SW480 (cell line): ENCODE measurements around the gene RSPH1.
"Not testable (repeated sequence)": the region's sequence is repeated elsewhere in the genome, so short reads cannot be mapped to it uniquely, and the experiment has no call there.

Source experiments
- DNase-seq: peaks from one replicate; pipeline ENCODE4 v3.0.0-alpha.2; 2016; ENCODE audit warnings: low spot score

Gene RSPH1

DNA sequence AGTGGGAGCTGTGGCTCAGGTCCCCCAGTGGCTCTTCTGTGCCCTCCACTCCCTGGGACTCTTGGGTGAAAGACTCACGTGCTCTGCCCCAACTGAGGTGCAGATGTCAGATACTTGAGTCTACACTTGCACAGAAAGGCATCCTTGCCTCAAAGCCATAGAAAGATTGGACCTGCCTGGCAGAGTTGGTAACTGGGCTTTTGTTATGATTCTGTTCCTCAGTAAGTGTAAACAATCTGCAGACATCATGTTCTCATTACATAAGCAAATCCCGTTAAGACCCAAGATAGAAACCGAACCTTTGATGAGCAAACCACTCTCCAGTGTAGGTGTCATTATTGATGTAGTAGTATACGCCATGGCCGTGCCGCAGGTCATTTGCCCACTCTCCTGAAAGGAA lies 10.0 kb downstream of the RSPH1 start:
- DNase-seq, result no peak

GRCh38 chr21:42484966-42485365 lies 11.1 kb downstream of the RSPH1 start:
- DNase-seq, result no peak

DNA sequence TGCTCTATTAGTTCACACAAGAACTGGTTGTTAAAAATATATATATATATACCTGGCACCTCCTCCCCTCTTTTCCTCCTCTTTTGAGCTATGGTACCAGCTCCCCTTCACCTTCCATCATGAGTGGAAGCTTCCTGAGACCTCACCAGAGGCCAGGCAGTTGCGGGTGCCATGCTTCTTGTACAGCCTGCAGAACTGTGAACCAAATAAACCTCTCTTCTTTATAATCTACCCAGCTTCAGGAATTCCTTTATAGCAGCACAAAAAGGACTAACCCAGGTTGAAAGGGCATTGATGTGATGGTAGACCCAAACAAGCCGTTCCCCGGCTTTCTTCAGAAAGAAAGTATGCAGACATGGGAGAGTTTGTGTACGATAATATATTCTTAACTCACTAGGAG lies 14.9 kb downstream of the RSPH1 start:
- no peak for DNase-seq

DNA sequence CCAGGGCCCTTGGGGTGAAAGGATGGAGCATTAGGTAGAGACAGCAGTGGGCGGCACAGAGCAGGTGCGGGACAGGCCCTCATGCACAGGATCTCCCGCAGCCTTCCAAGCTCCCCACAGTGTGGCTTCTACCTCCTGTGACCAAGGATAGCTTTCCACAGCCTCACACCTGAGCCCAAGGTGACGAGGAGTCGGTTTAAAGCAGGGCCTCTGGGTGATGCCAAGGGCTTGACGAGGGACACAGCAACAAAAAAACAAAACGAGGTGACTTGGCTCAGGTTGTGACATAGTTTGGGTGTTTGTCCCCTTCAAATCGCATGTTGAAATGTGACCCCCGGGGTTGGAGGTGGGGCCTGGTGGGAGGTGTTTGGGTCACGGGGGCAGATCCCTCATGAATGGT lies 15.3 kb downstream of the RSPH1 start:
- DNase-seq, result no peak

DNA sequence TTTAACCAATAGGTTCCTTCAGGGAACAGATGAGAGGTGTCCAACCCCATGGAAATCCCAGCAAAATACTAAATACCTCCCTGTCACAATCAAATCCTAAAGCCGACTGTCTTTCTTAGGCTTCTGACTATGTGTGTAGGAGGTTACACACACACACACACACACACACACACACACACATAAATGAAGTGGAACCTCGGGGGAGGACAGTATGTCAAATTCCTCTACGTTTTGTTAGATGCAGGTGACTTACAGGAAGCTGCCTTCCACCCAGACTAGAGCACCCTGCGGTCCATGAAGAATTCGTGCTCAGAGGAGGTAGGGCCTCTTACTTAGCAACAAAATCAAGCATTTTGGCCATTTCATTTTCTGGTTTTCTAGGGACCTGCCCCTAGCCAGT lies 16.4 kb downstream of the RSPH1 start:
- DNase-seq, result no peak

DNA sequence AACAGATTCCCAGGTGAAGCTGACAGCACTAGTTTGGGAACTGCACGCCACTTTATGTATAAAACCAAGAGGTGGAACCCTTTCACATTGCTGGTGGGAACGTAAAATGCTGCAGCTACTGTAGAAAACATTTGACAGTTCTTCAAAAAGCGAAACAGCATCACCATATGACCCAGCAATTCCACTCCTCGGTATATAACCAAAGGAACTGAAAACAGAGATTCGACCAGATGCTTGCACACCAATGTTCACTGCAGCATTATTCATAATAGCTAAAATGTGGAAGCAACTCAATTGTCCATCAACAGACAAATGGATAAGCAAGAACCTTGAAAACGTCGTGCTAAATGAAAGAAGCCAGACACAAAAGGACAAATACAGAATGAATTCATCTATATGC lies 17.5 kb downstream of the RSPH1 start:
- DNase-seq, result no peak

- no peak for DNase-seq
These were observed 19.4 kb downstream of the RSPH1 start for GRCh38 chr21:42476388-42477331.

GRCh38 chr21:42475526-42476387 lies 20.3 kb downstream of the RSPH1 start:
- DNase-seq, result no peak

DNA sequence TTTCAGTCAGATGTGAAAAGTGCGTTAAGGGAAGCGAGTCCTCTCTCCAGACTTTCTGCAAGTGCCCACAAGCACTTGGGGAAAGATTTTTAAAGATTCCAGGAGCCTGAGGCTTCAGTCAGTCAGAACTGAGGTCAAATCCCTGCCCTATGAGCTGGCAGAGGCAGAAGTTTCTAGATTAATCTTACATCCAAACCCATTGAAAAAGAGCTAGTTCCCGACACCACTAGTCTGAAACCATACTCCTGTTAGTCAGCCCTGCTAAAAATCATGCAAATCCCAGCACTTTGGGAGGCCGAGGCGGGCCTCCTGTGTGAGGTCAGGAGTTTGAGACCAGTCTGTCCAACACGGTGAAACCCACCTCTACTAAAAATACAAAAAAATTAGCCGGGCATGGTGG lies 21.0 kb downstream of the RSPH1 start:
- DNase-seq, result no peak

DNA sequence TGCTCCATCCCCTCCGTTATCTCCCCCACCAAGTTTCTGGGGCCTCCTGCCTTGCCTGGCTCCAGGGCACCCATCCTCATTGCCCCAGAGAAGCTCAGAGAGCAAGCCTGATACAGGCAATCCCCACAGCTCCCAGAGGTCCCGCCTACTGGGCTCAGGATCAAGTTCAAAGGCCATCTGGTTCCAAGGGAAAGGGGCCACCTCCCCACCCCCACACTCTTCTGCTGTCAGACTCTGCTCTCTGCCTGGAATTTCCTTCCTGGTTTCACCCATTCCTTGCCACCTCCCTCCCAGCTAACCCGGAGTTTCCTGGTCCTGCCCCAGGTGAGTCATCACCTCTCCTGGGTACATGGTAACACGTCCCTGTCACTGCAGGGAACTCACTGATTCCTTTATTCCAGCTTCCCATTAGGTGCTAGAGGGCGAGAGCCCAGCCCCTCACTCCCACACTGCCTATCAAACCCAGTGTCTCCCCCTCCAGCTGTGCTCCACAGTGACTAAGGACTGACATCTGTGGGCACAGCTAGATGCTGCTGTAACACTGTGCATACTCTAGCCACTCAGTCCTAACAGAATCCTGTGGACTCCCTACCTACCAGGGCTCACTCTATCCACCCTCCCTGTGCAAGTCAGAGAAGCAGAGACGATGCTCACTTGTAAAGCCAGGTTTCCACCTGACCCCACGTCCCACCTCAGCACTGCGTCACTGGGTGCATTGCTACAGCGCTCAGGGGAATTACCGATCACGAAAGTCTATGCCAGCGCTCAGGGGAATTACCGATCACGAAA lies 21.8 kb downstream of the RSPH1 start:
- DNase-seq, result peak; percentile 88

GRCh38 chr21:42473498-42474042 lies 22.5 kb downstream of the RSPH1 start:
- DNase-seq, result no peak

- DNase-seq, result no peak
These were observed 23.5 kb downstream of the RSPH1 start for GRCh38 chr21:42472521-42472920.

DNA sequence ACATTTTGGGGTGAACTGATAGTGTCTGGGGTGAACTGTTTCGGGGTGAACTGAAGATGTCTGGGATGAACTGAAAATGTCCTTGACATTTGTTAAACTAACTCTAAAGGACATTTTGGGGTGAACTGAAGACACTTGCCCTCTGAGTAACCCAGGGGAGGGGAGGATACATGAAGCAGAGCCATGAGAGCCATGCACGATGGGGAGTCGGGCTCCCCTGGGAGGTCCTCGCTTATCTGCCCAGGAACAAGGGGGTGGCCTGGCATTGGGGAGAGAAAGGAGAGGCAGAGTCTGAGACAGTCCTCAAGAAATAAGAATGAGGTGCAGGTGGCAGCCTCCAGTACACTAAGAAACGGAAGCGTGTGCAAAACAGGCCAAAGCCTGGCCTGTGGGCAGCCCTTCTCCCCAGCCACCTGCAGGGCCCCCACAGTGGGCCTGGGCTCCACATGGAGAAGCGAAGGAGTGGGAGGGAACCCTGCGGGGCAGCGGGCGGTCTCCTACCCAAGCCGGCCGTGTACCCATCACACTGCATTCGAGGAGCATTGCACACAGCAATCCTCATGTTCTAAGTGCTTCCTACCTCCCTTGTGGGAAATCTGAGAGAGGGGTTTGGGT lies 24.2 kb downstream of the RSPH1 start:
- no peak for DNase-seq

GRCh38 chr21:42471206-42471605 lies 24.8 kb downstream of the RSPH1 start:
- no peak for DNase-seq

DNA sequence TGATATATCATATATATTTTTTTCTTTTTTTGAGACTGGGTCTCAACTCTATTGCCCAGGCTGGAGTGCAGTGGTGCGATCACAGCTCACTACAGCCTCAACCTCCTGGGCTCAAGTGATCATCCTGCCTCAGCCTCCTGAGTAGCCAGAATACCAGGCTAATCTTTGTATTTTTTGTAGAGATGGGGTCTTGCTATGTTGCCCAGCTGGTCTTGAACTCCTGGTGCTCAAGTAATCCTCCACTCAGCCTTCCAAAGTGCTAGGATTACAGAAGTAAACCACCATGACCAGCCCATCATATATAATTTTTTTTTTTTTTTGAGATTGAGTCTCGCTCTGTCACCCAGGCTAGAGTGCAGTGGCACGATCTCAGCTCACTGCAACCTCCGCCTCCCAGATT lies 26.3 kb downstream of the RSPH1 start:
- DNase-seq, result not testable (repeated sequence)

DNA sequence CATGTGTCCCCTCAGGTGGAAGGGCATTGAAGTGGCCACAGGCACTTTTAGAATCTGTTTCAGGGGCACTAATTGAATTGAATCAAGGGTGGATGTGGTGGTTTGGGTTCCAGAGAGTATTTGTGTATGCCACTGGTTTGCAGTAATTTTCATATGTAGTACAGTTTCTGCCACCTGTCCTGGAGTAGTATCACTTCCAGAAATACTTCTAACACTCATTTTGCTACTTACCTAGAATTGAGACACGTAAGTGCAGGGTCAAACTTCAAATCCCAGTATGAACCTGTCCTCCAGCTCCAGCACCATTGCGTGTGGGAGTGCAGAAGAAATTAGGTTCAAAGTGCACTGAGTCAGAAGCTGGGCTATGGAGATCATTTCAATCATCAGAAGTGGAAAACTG lies 26.8 kb downstream of the RSPH1 start:
- DNase-seq, result no peak

GRCh38 chr21:42468491-42469131 lies 27.4 kb downstream of the RSPH1 start:
- DNase-seq, result no peak

DNA sequence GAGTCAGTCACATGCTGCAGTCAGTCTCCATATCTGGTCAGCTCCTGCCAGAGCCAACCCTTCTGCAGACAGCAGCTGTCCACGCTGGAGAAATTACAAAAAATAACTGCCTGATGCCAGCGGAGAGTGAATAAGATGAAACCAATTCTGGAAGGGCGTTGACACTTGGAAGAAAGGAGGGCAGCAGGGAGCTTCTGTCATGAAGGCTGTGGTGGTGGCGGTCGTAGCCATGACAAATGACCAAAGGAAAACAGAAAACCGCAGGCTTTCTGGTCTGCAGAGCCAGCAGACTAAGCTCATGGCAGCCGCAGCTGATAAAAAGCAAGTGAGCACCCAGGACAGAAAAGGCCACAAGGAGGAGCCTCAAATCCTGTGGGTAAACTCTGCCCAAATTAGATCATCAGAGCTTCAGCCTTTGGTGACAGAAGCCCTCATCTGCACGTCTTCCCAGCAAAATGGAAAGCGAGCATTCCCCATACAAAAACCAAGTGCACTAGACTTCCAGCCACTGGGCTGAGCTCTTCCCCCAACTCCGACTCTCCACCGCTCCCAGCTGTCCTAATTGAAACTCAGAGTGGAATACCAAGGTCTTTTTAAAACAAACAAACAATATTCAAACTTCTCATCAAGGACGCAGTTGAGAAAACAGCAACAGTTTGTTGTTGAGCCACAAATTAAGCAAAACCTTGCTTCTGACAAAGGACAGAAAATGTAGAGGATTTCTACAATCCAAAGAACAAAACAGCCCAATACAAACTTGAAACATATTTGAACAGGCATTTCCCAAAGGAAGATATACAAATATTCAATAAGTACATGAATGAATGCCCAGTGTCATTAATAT lies 28.7 kb downstream of the RSPH1 start:
- peak; percentile 92 for DNase-seq

DNA sequence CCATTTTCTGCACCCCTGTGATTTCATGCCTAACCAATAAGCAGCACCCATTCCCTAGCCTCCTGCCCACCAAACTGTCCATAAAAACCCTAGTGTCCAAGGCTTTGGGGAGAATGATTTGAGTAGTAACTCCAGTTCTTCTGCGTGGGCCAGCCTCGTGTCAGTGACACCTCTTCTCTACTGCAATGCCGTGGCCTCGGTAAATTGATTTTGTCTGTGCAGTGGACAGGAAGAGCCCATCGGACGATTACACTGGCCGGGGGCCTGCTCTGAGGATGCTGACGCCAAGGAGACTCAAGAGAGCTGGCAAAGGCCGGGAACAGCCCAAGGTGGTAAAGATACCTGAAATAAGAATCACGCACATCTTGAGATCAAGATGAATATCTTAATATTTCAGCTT lies 29.3 kb downstream of the RSPH1 start:
- DNase-seq, result no peak

- DNase-seq, result no peak
These were observed 30.3 kb downstream of the RSPH1 start for GRCh38 chr21:42465803-42466127.
